GM12874 (cell line): ENCODE data around the gene UNC13A.

Experiments
- CTCF ChIP-seq: IDR thresholded peaks from 2 replicates; pipeline ENCODE4 v1.5.1; 2011; ENCODE audit warnings: low read depth, mild to moderate bottlenecking, control low read depth, low read length, moderate library complexity; ENCODE audit not compliant: insufficient read depth

The UNC13A gene

DNA sequence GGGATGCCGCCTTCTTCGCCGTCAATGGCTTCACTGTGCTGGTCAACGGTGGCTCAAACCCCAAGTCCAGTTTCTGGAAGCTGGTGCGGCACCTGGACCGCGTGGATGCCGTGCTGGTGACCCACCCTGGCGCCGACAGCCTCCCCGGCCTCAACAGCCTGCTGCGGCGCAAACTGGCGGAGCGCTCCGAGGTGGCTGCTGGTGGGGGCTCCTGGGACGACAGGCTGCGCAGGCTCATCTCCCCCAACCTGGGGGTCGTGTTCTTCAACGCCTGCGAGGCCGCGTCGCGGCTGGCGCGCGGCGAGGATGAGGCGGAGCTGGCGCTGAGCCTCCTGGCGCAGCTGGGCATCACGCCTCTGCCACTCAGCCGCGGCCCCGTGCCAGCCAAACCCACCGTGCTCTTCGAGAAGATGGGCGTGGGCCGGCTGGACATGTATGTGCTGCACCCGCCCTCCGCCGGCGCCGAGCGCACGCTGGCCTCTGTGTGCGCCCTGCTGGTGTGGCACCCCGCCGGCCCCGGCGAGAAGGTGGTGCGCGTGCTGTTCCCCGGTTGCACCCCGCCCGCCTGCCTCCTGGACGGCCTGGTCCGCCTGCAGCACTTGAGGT, 38.1 kb upstream of the UNC13A start:
- no peak for TF ChIP-seq CTCF

- peak; percentile 70 for TF ChIP-seq CTCF
Observed at GRCh38 chr19:17725422-17726078, 37.4 kb upstream of the UNC13A start.

DNA sequence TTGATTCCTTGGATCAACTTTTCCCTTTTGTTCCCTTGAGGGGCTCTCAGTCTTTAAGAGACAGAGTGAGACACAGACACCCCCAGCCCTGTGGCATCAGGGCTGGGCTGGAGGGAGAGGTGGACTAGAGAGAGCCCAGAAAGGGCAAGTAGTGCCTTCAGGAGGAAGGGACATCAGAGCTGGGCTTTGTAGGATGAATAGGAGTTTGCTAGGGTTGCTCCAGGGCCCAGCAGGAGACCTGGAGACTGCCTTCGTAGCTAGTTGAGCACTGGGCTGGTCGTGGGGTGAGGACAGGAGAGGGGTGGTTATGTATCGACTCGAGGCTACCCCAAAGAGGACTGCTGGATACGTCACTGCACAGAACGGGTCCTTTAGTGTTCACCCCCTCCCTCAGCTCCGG, 36.5 kb upstream of the UNC13A start:
- TF ChIP-seq CTCF, result no peak

- no peak for TF ChIP-seq CTCF
Observed at GRCh38 chr19:17722655-17723240, 34.6 kb upstream of the UNC13A start.

DNA sequence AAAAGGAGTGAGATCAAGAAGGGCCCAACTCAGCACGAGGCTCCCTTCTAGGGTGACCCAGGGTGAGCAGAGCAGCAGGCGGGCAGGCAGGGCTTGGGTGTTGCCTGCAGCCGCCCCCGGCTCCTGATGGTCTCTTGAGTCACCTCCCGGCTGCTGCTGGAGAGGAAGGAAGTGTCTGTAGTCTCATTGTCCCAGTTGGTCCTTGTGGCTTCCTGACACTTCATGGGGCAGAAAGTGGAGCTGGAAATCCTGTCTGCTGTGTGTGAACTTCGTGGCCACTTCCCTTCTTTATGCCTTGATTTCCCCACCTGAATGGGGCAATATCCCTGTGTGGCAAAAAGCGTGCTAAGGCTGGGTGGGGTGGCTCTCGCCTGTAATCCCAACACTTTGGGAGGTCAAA, 33.7 kb upstream of the UNC13A start:
- TF ChIP-seq CTCF, result no peak

DNA sequence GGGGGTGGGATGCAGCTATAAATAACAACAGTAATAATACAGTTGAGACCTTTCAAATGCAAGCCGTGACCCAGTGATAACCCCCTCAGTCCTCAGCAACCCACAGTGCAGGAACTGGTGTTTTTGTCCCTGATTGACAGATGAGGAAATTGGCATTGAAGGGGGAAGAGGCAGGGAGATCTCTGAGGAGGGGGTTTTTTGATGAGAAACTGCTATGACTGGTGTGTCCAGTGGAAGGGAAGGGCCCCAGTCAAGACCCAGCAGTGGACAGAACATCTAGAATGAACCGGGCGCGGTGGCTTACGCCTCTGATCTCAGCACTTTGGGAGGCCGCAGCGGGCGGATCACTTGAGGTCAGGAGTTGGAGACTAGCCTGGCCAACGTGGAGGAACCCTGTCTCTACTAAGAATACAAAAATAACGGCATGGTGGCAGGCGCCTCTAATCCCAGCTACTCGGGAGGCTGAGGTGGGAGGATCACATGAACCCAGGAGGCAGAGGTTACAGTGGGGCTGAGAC, 33.0 kb upstream of the UNC13A start:
- TF ChIP-seq CTCF, result no peak

DNA sequence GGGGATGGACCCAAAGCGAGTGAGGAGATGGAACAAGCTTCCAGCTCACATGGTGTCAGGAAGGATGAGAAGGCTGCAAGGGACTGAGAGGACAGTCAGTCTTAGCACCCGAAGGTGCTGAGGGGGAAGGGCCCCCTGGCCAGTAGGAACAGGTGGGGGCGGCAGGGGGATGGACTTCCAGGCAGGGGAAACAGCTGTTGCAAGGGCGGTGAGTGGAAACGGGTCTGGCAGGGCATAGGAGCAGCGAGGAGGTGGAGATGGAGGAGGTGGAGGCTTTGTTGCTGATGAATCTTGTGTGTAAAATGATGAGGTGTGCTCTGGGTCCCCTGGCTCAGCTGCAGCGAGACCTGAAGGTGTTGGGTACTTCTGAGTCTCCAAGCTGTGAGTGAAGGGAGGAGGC, 32.3 kb upstream of the UNC13A start:
- no peak for TF ChIP-seq CTCF
